Skin of body (tissue), 2 donors: ENCODE measurements around the gene PHLPP1. TPM values are rescaled to one million over a fixed set of nuclear protein-coding genes. Genes with fewer than 3 reads are reported as not detected.
"Not testable (repeated sequence)": the region's sequence is repeated elsewhere in the genome, so short reads cannot be mapped to it uniquely, and the experiment has no call there.

Experiments used
- DNase-seq: peaks from one replicate; lab custom pipeline; 2025; lab: John Stamatoyannopoulos, UW
- total RNA-seq: library from RNA; depleted of rRNA; stranded (reverse); fragments of >200 nt; gene quantifications from one replicate; pipeline ENCODE4 v1.2.3, GENCODE V29; 2014

Gene PHLPP1
- 15.6 TPM for total RNA-seq

DNA sequence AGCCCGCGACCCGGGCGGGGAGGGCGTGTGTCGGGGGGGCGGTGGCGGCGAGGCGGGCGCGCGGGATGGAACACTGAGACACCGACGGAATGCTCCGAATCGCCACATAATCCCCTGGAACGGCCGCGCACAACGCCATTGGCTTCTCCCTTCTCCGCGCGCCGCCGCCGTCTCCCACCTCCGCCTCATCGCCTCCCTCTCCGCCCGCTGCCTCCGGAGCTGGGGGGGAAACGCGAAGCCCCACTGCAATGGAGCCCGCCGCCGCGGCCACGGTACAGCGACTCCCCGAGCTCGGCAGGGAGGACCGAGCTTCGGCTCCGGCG lies at the start of gene PHLPP1:
Gene PHLPP1, plus strand, starts transcription at position 106 of the 323 bp plus-strand sequence. Its CDS starts 143 bp downstream, at position 249.
- no peak for DNase-seq

- no peak for DNase-seq
These were observed 46.1 kb upstream of the PHLPP1 start for GRCh38 chr18:62669225-62669624.

- DNase-seq, result no peak
These were observed 44.8 kb upstream of the PHLPP1 start for GRCh38 chr18:62670573-62670972.

DNA sequence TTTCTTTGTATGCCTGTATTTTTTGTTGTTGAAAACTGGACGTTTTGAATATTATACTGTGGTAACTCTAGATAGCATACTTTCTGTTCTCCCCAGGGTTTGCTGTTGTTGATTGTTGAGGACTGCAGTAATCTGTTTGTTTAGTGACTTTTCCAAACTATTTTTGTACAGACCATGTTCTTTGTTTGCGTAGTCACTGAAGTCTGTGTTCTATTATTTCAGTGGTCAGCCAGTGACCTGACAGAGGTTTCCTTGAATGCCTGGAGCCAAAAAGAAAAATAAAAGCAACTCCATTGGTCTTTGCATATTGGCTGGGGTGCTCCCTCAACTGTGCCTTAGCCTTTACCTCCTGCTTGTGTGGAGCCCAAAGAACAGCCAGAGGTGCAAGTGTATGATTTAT lies 42.7 kb upstream of the PHLPP1 start:
- DNase-seq, result no peak

- DNase-seq, result no peak
These were observed 36.4 kb upstream of the PHLPP1 start for GRCh38 chr18:62678847-62679485.

DNA sequence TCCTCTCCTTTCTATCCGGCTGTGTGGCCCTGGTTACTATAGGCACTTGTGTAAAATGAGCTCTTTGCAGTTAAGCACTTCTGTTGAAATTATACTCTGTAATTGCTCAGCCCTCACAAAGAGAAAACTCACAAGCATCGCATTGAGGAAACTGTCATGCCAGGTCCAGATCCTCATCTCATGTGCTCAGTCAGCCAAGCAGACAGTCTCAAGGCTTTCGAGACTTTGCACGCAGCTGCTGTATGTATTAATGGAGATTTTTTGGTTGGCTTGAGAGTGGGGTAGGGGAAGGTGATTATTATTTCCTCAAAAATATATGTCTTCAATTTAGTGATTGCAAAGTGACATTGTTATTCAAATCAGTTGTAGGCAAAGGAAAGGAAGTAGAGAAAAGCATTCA lies 33.0 kb upstream of the PHLPP1 start:
- DNase-seq, result no peak

GRCh38 chr18:62683935-62684334 lies 31.4 kb upstream of the PHLPP1 start:
- no peak for DNase-seq

GRCh38 chr18:62688743-62689317 lies 26.5 kb upstream of the PHLPP1 start:
- no peak for DNase-seq

GRCh38 chr18:62690236-62690815 lies 25.0 kb upstream of the PHLPP1 start:
- peak; percentile 25 for DNase-seq

DNA sequence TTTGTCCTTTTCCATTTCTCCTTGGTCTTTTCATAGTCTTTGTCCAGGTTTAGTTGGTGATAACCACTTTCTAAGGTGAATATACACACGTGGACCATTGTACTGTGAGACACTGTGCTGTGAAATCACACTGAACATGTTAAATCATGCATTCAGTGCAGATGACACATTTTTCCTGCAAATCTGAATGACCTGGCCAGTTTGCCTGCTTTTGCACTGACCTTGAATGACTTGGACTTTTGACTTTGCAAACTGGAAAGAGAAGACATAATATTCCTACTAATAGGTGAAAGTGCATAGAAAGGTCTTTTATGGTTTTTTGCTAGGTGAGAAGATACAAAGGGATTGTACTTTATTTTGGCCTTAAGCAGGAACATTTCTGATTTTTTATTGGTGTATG lies 21.7 kb upstream of the PHLPP1 start:
- DNase-seq, result no peak

GRCh38 chr18:62697636-62698035 lies 17.7 kb upstream of the PHLPP1 start:
- DNase-seq, result no peak

DNA sequence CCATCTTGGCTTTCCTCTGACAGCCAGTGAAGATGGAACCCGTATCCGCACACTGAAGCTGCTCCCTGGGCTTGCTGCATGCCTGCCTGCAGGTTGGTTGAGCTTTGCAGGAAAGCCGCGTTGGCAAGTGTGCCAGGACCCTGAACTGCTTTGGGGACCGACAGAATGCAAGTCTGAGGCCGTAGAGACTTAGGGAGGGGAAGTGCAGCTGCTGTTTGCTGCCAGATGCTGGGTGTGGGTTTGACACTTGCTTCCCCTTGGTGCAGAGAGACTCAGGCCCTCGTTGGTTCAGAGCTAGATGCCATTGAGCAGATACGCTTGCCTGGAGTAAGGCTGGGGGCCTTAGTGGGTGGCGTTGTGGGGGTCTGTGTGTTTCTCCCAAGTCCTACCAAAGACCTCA lies 13.1 kb upstream of the PHLPP1 start:
- DNase-seq, result no peak

- DNase-seq, result not testable (repeated sequence)
These were observed 8.5 kb upstream of the PHLPP1 start for GRCh38 chr18:62706879-62707278.

DNA sequence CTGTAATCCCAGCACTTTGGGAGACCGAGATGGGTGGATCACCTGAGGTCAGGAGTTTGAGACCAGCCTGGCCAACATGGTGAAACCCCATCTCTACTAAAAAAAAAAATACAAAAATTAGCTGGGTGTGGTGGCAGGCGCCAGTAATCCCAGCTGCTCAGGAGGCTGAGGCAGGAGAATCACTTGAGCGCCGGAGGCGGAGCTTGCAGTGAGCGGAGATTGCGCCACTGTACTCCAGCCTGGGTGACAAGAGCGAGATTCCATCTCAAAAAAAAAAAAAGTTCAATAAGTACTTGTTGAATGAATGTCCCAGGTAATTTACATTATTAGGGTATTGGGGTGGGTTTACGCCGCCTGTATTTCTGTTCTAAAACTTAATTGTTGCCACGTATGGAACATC lies 5.4 kb upstream of the PHLPP1 start:
- DNase-seq, result not testable (repeated sequence)

GRCh38 chr18:62710417-62710816 lies 4.9 kb upstream of the PHLPP1 start:
- no peak for DNase-seq

- no peak for DNase-seq
These were observed 3.6 kb upstream of the PHLPP1 start for GRCh38 chr18:62711781-62712180.

GRCh38 chr18:62713651-62714247 lies 1.6 kb upstream of the PHLPP1 start:
- no peak for DNase-seq

DNA sequence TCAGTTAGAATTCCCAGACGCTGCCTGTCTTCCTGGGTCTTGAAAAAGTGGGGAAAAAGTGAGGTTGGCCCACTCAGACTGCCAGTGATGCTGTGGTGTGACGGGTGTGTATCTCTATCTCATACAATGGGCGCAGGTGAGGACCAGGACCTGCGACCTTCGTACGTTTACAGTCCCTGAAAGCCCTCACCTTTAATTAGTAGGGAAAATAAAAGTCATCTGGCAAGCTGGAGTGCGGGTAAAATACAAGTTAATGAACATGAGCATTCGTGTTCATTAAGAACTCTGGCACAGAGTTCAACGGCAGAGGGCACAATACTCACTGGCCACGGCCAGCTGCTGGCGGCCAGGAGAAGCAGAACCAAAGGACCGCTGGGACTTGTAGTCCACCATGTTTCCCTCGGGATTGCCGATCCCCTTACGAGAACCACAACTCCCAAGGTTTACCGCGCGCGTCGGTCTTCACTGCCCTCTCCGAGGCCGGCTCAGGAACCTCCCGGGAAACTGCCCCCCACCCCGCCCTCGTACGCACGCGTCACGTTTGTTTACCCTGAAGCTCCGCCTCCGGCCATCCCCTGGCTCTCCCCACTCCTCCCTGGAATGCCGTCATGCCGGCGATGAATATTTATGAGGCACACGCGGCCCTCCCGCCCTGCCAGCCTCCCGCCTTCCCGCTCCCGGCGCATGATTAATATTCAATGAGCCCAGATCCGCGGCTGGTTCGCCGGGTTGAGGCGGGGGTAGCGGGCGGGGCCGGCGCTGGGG lies 488 bp upstream of the PHLPP1 start:
- DNase-seq, result peak; percentile 99

GRCh38 chr18:62715759-62716615 lies 646 bp downstream of the PHLPP1 start:
- DNase-seq, result no peak

- no peak for DNase-seq
These were observed 1.4 kb downstream of the PHLPP1 start for GRCh38 chr18:62716619-62717168.
